B cell (primary cell): ENCODE data around the gene SPEG. TPM values are rescaled to one million over a fixed set of nuclear protein-coding genes. Genes with fewer than 3 reads are reported as not detected.

Experiments used
- ATAC-seq: fragments of 200-7000 bp; cut with Tn5 transposase; one replicate; pipeline ENCODE4 v1.10.0; 2021; ENCODE audit warnings: low read depth, mild to moderate bottlenecking, moderate number of reproducible peaks, moderate library complexity
- CTCF ChIA-PET: fragments of 350-600 bp; sonication (Branson Sonifier 250); formaldehyde crosslinking; loops from one replicate; lab custom pipeline; 2021; ENCODE audit warnings: antibody characterized with exemption, inconsistent platforms; lab: Charles Lee
- POLR2A ChIA-PET: fragments of 350-600 bp; sonication (Branson Sonifier 250); formaldehyde crosslinking; loops from one replicate; lab custom pipeline; 2021; ENCODE audit warnings: antibody characterized with exemption; lab: Charles Lee
- DNase-seq: peaks from one replicate; pipeline ENCODE4 v3.0.0; 2013
- H2AFZ ChIP-seq: 2 replicates; pipeline ENCODE4 v1.6.1; 2012; ENCODE audit warnings: mild to moderate bottlenecking, low read depth, low read length; ENCODE audit not compliant: insufficient read depth, poor library complexity, severe bottlenecking
- H3K27ac ChIP-seq, 2 donors: 1 replicate in 1 of 2; 2 replicates in 1 of 2; pipeline ENCODE4 v1.5.1; 2012 to 2013; ENCODE audit warnings: low read length in 2 of 2, mild to moderate bottlenecking in 2 of 2, moderate library complexity in 1 of 2
- H3K27me3 ChIP-seq, 4 experiments: fragments of 200-600 bp in 1 of 4; sonication (generic) in 1 of 4; replicated peaks in 1 of 4; 1 replicate in 2 of 4; 2 replicates in 2 of 4; pipeline versions ENCODE4 v1.6.1 to v1.7.0; 2013 to 2016; ENCODE audit warnings: low read length in 3 of 4, mild to moderate bottlenecking in 2 of 4, mixed read lengths in 1 of 4, moderate library complexity in 1 of 4; ENCODE audit not compliant: insufficient read depth in 4 of 4, control insufficient read depth in 3 of 4; ENCODE audit errors: control extremely low read depth in 1 of 4
- H3K36me3 ChIP-seq, 2 experiments: replicated peaks in 1 of 2; 1 replicate in 1 of 2; 2 replicates in 1 of 2; pipeline versions ENCODE4 v1.6.1 to v1.7.1; 2013; ENCODE audit warnings: low read length in 1 of 2; ENCODE audit not compliant: insufficient read depth in 2 of 2, control insufficient read depth in 1 of 2; ENCODE audit errors: control extremely low read depth in 1 of 2, extremely low read depth in 1 of 2
- H3K4me1 ChIP-seq, 2 donors: fragments of 200-600 bp in 1 of 2; sonication (generic) in 1 of 2; 1 replicate in 1 of 2; 2 replicates in 1 of 2; pipeline versions ENCODE4 v1.5.1 to v1.6.1; 2013 to 2017; ENCODE audit warnings: low read length in 2 of 2; ENCODE audit not compliant: control insufficient read depth in 2 of 2, insufficient read depth in 2 of 2
- H3K4me2 ChIP-seq: replicated peaks from 2 replicates; pipeline ENCODE3; 2012; ENCODE audit warnings: mild to moderate bottlenecking, low read depth, low read length; ENCODE audit not compliant: poor library complexity, severe bottlenecking
- H3K4me3 ChIP-seq, 5 experiments: fragments of 200-600 bp in 1 of 5; sonication (generic) in 1 of 5; 1 replicate in 3 of 5; 2 replicates in 2 of 5; pipeline versions ENCODE4 v1.5.1 to v1.7.0; 2011 to 2016; ENCODE audit warnings: low read length in 4 of 5, mild to moderate bottlenecking in 4 of 5, low read depth in 2 of 5, control low read depth in 1 of 5, moderate library complexity in 1 of 5; ENCODE audit not compliant: insufficient read depth in 1 of 5; ENCODE audit errors: control extremely low read depth in 1 of 5, extremely low read depth in 1 of 5
- H3K79me2 ChIP-seq: fragments of 200-600 bp; sonication (generic); one replicate; pipeline ENCODE4 v1.6.0; 2016; ENCODE audit warnings: low read length; ENCODE audit not compliant: control insufficient read depth, insufficient read depth
- H3K9ac ChIP-seq: fragments of 200-600 bp; sonication (generic); 2 replicates; pipeline ENCODE4 v1.6.1; 2017; ENCODE audit warnings: mild to moderate bottlenecking, low read length, moderate library complexity
- H3K9me3 ChIP-seq, 3 donors: one replicate each; pipeline versions ENCODE4 v1.6.1 to v1.7.1; 2013; ENCODE audit warnings: low read length in 2 of 3; ENCODE audit not compliant: control insufficient read depth in 2 of 3, insufficient read depth in 1 of 3; ENCODE audit errors: control extremely low read depth in 1 of 3
- H4K20me1 ChIP-seq: 2 replicates; pipeline ENCODE4 v1.6.0; 2012; ENCODE audit warnings: mild to moderate bottlenecking, low read length; ENCODE audit not compliant: insufficient read depth, control insufficient read depth, poor library complexity, severe bottlenecking
- H3K27ac Mint-ChIP-seq: one replicate; pipeline ENCODE4 v1.8.0; 2021; ENCODE audit warnings: mixed read lengths
- H3K27me3 Mint-ChIP-seq: one replicate; pipeline ENCODE4 v1.8.0; 2021; ENCODE audit warnings: mixed read lengths
- H3K4me1 Mint-ChIP-seq: one replicate; pipeline ENCODE4 v1.8.0; 2021; ENCODE audit warnings: mixed read lengths
- H3K4me3 Mint-ChIP-seq: one replicate; pipeline ENCODE4 v1.8.0; 2021; ENCODE audit warnings: mixed read lengths
- H3K9me3 Mint-ChIP-seq: one replicate; pipeline ENCODE4 v1.8.0; 2022; ENCODE audit warnings: mixed read lengths; ENCODE audit not compliant: insufficient read depth
- CTCF ChIP-seq: fragments of 200-600 bp; IDR thresholded peaks from one replicate; pipeline ENCODE4 v1.8.0; 2022; ENCODE audit warnings: antibody characterized with exemption, mild to moderate bottlenecking
- EZH2 ChIP-seq: IDR thresholded peaks from 2 replicates; pipeline ENCODE4 v1.6.1; 2012; ENCODE audit warnings: borderline replicate concordance, low read depth, mild to moderate bottlenecking, moderate library complexity, low read length; ENCODE audit not compliant: insufficient read depth, poor library complexity, severe bottlenecking
- WGBS: methylation state at CpG from one replicate; pipeline ENCODE4 v1.1.5; 2013; ENCODE audit warnings: missing lambda C conversion rate; ENCODE audit not compliant: insufficient coverage; 5-methylcytosine and 5-hydroxymethylcytosine counted together
- intact Hi-C: fragments of 100-400 bp; cut with micrococcal nuclease; formaldehyde crosslinking; loops from one replicate; pipeline ENCODE4 v1.10.0; 2022
- polyA plus RNA-seq: library from polyadenylated mRNA; depleted of rRNA; stranded (reverse); fragments of >200 nt; gene quantifications from 2 replicates; pipeline ENCODE4 v1.2.3, GENCODE V29; 2012
- total RNA-seq, 2 donors: library from RNA; stranded (reverse); fragments of 120-200 nt in 1 of 2; gene quantifications; 1 replicate in 1 of 2; 2 replicates in 1 of 2; pipeline versions ENCODE4 v1.2.3 to v1.2.4, GENCODE V29; 2013 to 2022

The SPEG gene
- total and polyA plus RNA-seq, 2 donors (not counting 1 experiment from before 2014, with no cell fraction given): 0.03 to 0.74 TPM

- no peak overlapping the region for H3K4me3 Mint-ChIP-seq
- TF ChIP-seq CTCF: peak; percentile 24
- TF ChIP-seq EZH2: no peak
- Histone ChIP-seq H3K4me1 (peaks cover 10 to 17% of the 10 kb centered on the region in 2 donors), H3K27ac (no peak overlapping the region), H3K4me3 (no peak overlapping the region), H3K27me3 (peaks cover 1 to 78% (median 36%) of the 10 kb centered on the region in 4 experiments), H3K4me2 (no peak overlapping the region), H3K79me2 (no peaks in the 10 kb centered on the region), H3K9ac (no peak overlapping the region), H3K36me3 (no peaks in the 10 kb centered on the region), H3K9me3 (peaks cover 0 to 8% (median 0%) of the 10 kb centered on the region in 3 donors), H2AFZ (no peak overlapping the region), H4K20me1 (no peaks in the 10 kb centered on the region)
- intact Hi-C loops: no loop called here
- peaks cover 75% of the 10 kb centered on the region for H3K27me3 Mint-ChIP-seq
- H3K9me3 Mint-ChIP-seq: no peaks in the 10 kb centered on the region
- ChIA-PET CTCF (interaction anchor here (1.6 to 1.7 kb wide), 3 partner anchors 9 to 23 kb away, joined by 4 to 8 read pairs (median 5); partner anchors contain the start of gene GMPPA), POLR2A (no interaction called here)
- WGBS: 11% methylated on average over 13 of the region's 14 CpGs
- peaks cover 14% of the 10 kb centered on the region for H3K4me1 Mint-ChIP-seq
- DNase-seq (no peak), ATAC-seq (no peak)
- H3K27ac Mint-ChIP-seq: no peak overlapping the region
These were observed 86.6 kb downstream of the SPEG start for GRCh38 chr2:219521066-219521880.
